Stimulated activated naive CD8-positive, alpha-beta T cell treated with anti-CD3 and anti-CD28 coated beads, Interleukin-15, Interleukin-2, amounts not matched to agents 100 ng/mL and 50 ng/mL, for 24 hours (primary cell): ENCODE data around the gene APP.
A peak's percentile ranks its signal among the peaks of the same experiment; 100 is the strongest.

Experiments used
- H3K27ac Mint-ChIP-seq: one replicate; pipeline ENCODE4 v1.8.0; 2021; ENCODE audit warnings: mild to moderate bottlenecking, mixed read lengths
- H3K27me3 Mint-ChIP-seq: one replicate; pipeline ENCODE4 v1.8.0; 2021; ENCODE audit warnings: mixed read lengths
- H3K36me3 Mint-ChIP-seq: one replicate; pipeline ENCODE4 v1.8.0; 2021; ENCODE audit warnings: low read depth, mixed read lengths
- H3K4me1 Mint-ChIP-seq: one replicate; pipeline ENCODE4 v1.8.0; 2021; ENCODE audit warnings: low read depth, mixed read lengths
- H3K4me3 Mint-ChIP-seq: one replicate; pipeline ENCODE4 v1.8.0; 2021; ENCODE audit warnings: mild to moderate bottlenecking, mixed read lengths
- H3K9me3 Mint-ChIP-seq: one replicate; pipeline ENCODE4 v1.8.0; 2021; ENCODE audit warnings: mixed read lengths

APP gene

DNA sequence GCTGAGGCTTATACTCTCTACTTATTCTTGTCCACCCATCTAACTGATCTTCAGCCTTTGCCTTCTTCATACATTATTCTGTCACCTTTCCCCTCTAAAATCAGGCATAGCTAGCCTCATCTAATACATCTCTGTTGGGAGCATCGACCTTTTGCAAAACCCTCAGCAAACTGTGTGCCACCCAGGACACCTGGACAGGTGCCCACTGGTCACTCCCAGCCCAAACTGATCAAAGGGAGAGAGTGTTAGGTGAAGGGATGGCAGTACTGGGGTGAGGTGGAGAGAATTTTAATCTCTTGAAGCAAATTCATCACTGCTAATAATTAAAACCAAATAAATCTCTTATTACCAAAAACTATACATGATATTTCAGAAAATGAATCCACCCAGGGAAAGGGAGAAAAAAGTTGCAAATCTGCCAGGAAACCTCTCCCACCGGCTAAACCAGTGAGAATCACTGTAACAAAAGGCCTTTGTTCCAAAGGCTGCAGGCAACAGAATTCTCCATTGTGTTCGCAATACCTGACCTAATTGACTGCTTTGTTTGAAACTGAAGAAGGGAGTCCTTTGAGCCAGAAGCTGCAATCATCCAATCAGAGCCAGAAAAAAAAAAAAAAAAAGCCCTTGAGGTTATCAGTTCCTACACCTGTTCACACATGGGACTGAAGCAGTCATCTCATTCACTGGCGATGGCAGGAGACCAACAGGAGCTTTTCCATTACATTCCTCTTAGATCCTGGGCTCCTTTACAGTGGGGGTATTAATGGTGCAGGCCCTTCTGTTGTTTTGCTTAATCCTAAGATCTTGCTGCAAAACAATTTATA is 172.6 kb downstream of the APP start:
- no peak overlapping the region for H3K4me3 Mint-ChIP-seq
- H3K4me1 Mint-ChIP-seq, result peaks cover 4% of the 10 kb centered on the region
- no peaks in the 10 kb centered on the region for H3K27me3 Mint-ChIP-seq
- H3K27ac Mint-ChIP-seq, result no peak overlapping the region
- H3K36me3 Mint-ChIP-seq, result no peaks in the 10 kb centered on the region
- no peaks in the 10 kb centered on the region for H3K9me3 Mint-ChIP-seq

DNA sequence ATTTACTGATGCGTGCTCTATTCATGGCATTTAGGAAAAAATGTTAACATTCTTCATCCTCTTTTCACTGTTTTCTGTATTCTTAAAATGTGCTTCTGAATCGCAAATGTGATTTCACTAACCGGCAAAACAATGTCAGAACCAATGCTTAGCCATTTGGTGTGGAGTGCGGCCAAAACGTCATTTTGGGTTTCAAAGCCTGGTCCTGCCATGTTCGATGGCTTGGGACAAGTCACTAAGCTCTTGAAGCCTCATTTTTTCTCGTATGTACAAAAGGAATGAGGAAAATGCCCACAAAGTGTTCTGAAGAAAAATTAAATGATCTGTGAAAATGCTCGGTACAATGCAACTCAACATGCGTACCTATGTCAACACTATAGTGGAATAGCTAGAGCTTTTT is 175.3 kb downstream of the APP start:
- Mint-ChIP-seq H3K27ac (no peak overlapping the region), H3K4me1 (peaks cover 4% of the 10 kb centered on the region), H3K36me3 (peaks cover 4% of the 10 kb centered on the region), H3K4me3 (no peak overlapping the region), H3K27me3 (no peaks in the 10 kb centered on the region), H3K9me3 (no peaks in the 10 kb centered on the region)

DNA sequence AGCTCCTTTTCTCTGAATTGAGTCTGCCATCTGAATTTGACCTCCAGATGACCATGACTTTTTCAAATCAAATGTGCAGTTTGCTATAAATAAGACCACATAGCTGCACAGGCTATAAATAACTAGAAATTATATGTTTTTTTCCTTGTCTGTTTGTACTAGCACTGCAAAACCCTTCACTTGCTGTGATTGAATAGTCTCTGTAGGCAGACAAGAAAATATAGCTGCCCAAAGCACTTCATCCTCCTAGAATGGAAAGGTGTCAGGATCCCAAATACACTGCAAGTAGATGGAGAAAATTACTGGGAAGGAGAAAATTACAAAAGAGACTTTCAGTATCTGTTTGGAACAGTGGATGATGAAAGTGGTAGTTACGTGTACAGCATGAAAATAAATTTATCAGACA is 175.8 kb downstream of the APP start:
- H3K27me3 Mint-ChIP-seq, result no peaks in the 10 kb centered on the region
- H3K9me3 Mint-ChIP-seq, result no peaks in the 10 kb centered on the region
- no peak overlapping the region for H3K27ac Mint-ChIP-seq
- peaks cover 4% of the 10 kb centered on the region for H3K36me3 Mint-ChIP-seq
- no peak overlapping the region for H3K4me3 Mint-ChIP-seq
- H3K4me1 Mint-ChIP-seq, result no peaks in the 10 kb centered on the region

DNA sequence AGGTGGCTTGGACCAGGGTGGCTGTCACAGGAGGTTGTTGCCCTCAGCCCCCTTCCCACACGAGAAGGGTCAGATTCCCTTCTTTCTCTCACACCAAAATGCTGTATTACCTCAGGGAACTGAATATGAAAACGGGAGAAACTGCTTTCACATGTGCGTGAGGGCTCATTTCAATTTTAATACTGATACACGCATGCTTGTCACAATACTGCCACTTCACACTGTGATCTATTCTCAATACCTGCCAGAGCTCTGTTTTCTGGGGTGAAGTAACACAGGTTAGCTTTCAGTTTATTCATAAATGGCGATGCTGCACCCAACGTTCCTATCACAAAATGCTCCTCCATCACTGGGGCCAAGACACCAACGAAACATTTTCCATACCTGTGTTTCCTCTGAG is 181.8 kb downstream of the APP start:
- Mint-ChIP-seq H3K27me3 (no peaks in the 10 kb centered on the region), H3K4me3 (no peak overlapping the region), H3K36me3 (peaks cover 14% of the 10 kb centered on the region), H3K27ac (no peak overlapping the region), H3K9me3 (no peaks in the 10 kb centered on the region), H3K4me1 (no peaks in the 10 kb centered on the region)

DNA sequence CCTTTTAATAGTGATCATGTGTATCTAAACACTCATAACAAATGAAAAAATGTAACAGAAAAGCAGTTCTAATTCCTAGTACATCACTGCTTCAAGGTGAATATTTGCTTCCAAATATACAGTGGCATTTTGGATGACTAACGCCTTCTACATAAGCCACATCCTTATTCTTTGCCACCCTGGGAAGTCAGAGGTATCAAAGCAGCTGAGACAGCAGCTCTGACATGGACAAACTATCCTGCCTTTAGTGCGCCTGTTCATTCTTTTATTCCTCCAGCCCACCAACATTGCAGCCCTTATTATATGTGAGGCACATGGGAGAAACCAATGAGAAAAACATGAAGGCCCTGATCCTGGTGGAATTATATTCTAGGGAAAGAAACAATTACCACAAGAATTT is 183.0 kb downstream of the APP start:
- Mint-ChIP-seq H3K36me3 (peaks cover 14% of the 10 kb centered on the region), H3K4me3 (no peak overlapping the region), H3K4me1 (no peaks in the 10 kb centered on the region), H3K27ac (no peak overlapping the region), H3K27me3 (no peaks in the 10 kb centered on the region), H3K9me3 (no peaks in the 10 kb centered on the region)

DNA sequence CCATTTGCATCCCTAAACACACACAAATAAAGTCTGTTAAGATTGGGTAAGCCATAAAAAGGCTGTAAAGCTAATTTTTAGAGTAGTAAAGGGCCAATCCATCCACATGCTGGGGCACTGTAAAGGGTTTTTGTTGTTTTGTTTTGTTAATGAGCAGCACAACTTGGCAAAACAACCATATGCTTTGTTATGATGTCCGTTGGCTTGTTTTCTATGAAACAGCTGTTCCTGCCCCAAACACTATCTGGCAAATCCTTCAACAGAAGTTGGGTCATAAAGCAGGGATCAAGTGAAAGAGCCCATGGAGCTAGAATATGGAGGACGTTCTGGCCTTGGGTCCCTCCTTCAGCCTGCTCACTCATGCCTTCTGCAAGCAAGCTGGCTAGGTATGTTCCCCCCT is 183.6 kb downstream of the APP start:
- Mint-ChIP-seq H3K9me3 (no peaks in the 10 kb centered on the region), H3K27me3 (no peaks in the 10 kb centered on the region), H3K4me1 (no peaks in the 10 kb centered on the region), H3K27ac (no peak overlapping the region), H3K36me3 (peaks cover 14% of the 10 kb centered on the region), H3K4me3 (no peak overlapping the region)

DNA sequence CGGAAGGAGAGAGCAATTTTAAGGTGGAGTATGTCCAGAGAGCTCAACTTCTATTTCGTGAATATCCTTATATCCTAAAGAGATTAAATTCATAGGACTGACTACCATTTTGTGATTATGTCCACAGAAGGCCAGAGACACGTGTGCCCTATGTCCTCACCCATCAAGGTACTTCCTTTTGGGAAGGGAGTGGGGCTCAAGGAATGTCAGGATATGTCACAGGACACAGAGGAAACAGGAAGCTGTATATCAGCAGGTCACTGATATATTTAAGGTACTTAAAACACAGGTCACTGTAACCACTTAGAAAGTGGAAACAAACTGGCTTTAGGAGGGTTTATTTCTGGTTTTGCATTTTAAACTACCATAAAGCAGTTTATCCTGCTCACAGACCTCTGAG is 184.6 kb downstream of the APP start:
- H3K4me3 Mint-ChIP-seq, result no peak overlapping the region
- H3K27me3 Mint-ChIP-seq, result no peaks in the 10 kb centered on the region
- H3K9me3 Mint-ChIP-seq, result no peaks in the 10 kb centered on the region
- H3K27ac Mint-ChIP-seq, result no peak overlapping the region
- peaks cover 14% of the 10 kb centered on the region for H3K36me3 Mint-ChIP-seq
- H3K4me1 Mint-ChIP-seq, result no peaks in the 10 kb centered on the region

DNA sequence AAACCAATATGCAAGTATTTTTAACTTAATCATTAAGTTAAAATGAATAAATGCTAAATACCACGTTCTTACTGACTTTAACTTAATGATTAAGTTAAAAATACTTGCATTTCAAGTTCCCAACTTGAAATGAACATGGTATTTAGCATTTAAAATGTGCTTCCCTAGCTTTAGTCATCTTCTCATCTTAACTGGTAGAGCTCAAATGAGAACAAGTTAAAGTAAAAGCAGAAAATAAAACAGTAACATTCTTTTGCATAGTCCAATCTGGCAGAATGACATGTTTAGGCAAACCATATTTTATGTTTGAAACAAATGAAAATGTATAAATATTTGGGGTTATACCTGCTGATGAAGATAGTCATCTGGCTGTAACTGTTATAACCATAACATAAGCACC is 186.0 kb downstream of the APP start:
- H3K27me3 Mint-ChIP-seq, result no peaks in the 10 kb centered on the region
- peaks cover 10% of the 10 kb centered on the region for H3K4me1 Mint-ChIP-seq
- H3K36me3 Mint-ChIP-seq, result peaks cover 26% of the 10 kb centered on the region
- H3K4me3 Mint-ChIP-seq, result no peak overlapping the region
- no peaks in the 10 kb centered on the region for H3K9me3 Mint-ChIP-seq
- H3K27ac Mint-ChIP-seq, result no peak overlapping the region

DNA sequence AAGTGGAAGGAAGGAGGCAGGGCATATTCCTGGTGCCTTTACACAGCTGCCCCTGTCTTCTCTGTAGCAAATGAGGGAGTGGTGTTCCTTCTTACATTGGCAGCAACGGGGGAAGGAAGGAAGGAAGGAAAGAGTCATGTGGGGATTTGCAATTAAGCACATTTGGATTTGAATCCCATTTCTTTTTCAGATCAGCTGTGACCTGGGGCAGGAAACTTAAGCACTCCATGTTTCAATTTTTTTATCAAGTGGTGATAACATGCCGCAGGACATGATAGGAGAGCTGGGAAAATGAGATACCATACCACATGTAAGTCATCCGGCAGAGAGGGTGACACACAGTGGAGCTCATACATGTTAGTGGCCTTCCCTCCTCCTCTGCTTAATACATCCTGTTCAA is 186.8 kb downstream of the APP start:
- Mint-ChIP-seq H3K9me3 (no peaks in the 10 kb centered on the region), H3K27me3 (no peaks in the 10 kb centered on the region), H3K4me1 (peaks cover 10% of the 10 kb centered on the region), H3K4me3 (no peak overlapping the region), H3K36me3 (peaks cover 22% of the 10 kb centered on the region), H3K27ac (no peak overlapping the region)

DNA sequence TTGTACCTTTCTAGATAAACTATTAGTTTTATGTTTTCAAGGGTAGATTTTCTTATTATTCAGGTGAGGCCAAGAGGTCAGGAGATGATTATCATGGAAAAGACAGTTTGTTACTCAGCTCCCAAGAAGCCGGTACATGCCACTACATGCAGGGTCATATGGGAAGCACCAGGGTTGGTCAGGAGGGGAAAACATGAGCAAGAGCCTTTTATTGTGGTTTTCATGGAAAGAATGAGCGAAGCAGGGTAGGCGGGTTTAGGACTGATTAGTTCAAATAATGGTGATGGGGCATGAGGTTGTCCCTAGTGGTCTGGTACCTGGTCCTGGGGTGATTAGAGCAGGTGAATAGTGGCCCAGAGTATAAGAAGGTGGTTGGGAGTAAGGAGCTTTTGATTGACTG is 189.9 kb downstream of the APP start:
- H3K36me3 Mint-ChIP-seq, result peaks cover 20% of the 10 kb centered on the region
- H3K4me1 Mint-ChIP-seq, result peaks cover 18% of the 10 kb centered on the region
- H3K27ac Mint-ChIP-seq, result no peak overlapping the region
- H3K9me3 Mint-ChIP-seq, result no peaks in the 10 kb centered on the region
- no peaks in the 10 kb centered on the region for H3K27me3 Mint-ChIP-seq
- no peak overlapping the region for H3K4me3 Mint-ChIP-seq

DNA sequence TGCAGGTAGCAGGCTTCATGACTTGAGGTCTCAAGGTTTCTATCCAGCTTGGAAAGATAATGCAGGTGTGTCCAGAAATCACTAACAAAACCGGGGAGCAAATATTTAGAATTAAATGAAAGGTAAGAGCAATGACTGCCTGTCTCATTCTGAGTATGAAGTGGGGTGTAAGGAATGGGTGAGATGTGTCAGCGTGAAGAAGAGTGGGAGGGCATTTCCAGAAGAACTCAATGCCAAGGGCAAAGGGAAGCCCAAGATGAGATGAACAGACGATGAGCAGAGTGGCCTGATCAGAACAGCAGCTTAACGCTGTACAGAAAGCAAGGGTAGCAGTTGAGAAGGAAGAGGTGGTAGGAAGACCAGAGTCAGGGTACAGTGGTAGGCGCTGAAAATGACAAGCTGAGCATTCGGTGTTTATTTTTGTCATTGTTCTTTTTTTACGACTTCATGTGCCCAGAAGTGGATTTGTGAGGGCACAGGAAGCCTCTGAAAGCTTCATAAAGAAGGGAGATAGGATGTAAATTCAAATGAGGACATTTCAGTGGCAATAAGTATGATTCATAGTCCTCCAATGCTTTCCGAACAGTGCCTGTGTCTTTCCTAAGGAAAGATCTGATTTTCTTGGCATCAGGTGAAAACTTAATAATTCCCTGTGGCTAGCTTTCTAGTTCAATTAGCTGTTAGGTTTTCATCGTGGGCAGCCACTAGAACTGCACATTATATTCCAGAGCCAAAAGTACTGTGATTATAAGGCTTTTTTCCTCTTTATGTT is 190.5 kb downstream of the APP start:
- Mint-ChIP-seq H3K36me3 (peaks cover 24% of the 10 kb centered on the region), H3K4me1 (peaks cover 18% of the 10 kb centered on the region), H3K27ac (no peak overlapping the region), H3K27me3 (no peaks in the 10 kb centered on the region), H3K4me3 (no peak overlapping the region), H3K9me3 (no peaks in the 10 kb centered on the region)

DNA sequence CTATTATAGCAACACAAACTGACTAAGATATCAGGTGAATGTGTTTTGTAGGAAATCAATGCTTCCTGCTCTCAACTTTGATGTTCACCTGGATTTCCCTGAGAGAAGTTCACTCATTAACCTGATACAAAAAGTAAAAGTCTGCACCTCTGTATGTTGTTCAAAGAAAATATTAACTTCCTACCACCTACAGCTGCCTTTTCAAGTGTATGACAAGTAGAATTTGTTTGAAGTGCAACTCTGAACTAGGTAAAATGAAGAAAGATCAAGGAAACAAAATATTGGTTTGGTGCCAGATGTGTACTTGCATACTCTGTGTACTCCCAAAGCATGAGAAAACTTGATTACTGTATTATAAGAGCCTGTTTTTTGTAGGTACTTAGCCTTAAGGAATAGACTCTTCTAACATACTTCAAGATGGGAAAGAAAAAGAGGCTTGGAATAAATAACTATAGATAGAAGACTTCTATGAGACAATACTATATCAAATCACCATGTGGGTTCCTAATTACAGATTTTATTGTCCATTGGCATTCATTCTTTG is 193.4 kb downstream of the APP start:
- peaks cover 49% of the 10 kb centered on the region for H3K36me3 Mint-ChIP-seq
- no peak overlapping the region for H3K27ac Mint-ChIP-seq
- H3K9me3 Mint-ChIP-seq, result no peaks in the 10 kb centered on the region
- H3K4me3 Mint-ChIP-seq, result no peak overlapping the region
- H3K27me3 Mint-ChIP-seq, result no peaks in the 10 kb centered on the region
- H3K4me1 Mint-ChIP-seq, result peaks cover 18% of the 10 kb centered on the region

DNA sequence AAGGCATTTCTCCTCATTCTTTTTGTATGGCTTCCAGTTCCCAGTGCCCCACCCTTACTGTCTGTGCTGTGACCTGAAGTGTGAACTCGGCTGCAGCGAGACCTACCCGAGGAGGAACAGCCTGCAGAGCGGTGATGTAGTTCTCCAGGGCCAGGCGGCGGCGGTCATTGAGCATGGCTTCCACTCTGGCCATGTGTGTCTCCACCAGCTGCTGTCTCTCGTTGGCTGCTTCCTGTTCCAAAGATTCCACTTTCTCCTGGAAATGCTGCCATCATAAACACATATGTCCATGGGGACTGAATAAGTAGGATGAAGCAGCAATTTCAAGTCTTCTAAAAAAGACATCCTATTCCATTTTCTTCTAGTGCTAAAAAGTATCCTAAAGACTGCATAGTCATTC is 195.6 kb downstream of the APP start:
- Mint-ChIP-seq H3K27me3 (no peaks in the 10 kb centered on the region), H3K4me1 (peaks cover 12% of the 10 kb centered on the region), H3K4me3 (no peak overlapping the region), H3K36me3 (peaks cover 52% of the 10 kb centered on the region), H3K27ac (no peak overlapping the region), H3K9me3 (peaks cover 10% of the 10 kb centered on the region)

DNA sequence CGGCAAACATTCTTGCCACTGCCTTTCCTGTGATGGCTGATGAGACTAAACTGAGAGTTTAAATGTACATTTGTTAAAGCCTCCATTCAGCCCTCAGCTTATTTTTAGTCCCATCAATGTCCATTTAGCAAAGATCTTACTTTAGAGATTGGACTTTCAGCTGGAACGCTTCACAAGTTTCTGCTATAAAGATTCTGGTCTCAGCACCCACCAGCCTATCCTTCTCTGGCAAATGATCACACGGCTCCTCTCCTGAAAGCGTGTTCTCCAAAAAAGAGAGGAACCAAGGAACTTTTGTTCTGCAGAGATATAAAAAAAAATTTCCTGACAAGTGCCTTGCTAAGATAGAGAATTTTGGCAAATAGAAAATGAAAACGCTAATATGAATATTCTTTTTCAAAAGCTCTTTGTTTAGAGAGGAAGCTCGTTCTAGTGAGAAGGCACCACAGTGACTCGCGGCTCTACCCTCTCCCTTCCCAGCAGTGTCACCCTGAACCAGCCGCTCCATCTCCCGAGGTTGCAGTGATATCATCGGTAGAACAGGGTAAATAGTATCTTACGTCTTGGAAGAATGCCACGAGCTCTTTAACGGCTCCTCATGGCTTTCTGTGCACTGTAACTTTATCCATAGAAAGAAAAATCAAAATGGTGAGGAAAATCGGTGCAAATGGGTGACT is 200.2 kb downstream of the APP start:
- peaks cover 17% of the 10 kb centered on the region for H3K4me1 Mint-ChIP-seq
- no peak overlapping the region for H3K27ac Mint-ChIP-seq
- peaks cover 10% of the 10 kb centered on the region for H3K9me3 Mint-ChIP-seq
- peaks cover 57% of the 10 kb centered on the region for H3K36me3 Mint-ChIP-seq
- H3K4me3 Mint-ChIP-seq, result no peak overlapping the region
- no peaks in the 10 kb centered on the region for H3K27me3 Mint-ChIP-seq

DNA sequence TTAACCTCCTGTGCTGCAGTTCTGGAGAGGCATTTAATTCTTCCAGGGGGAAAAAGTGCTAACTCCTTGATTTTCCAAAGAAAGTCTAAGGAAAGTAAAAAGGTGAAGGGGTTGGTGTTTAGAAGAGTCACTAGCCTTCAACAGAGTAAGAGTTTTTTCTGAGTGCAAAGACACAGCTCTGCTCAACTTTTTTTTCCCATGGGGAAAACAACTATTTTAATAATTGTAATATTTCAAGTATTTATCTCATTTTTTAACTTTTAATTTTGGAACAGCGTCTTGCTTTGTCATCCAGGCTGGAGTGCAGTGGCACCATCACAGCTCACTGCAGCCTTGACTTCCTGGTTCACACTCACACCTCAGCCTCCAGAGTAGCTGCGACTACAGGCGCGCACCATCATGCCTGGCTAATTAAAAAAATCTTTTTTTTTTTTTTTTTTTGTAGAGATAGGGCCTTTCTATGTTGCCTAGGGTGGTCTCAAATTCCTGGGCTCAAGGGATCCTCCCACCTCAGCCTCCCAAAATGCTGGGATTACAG is 202.6 kb downstream of the APP start:
- H3K27me3 Mint-ChIP-seq, result no peaks in the 10 kb centered on the region
- H3K36me3 Mint-ChIP-seq, result peaks cover 37% of the 10 kb centered on the region
- peak overlapping the region; percentile 77 for H3K27ac Mint-ChIP-seq
- peaks cover 17% of the 10 kb centered on the region for H3K4me1 Mint-ChIP-seq
- H3K4me3 Mint-ChIP-seq, result no peak overlapping the region
- peaks cover 10% of the 10 kb centered on the region for H3K9me3 Mint-ChIP-seq
